A172 (cell line): ENCODE results near the gene ADGRD1. TPM values are rescaled to one million over a fixed set of nuclear protein-coding genes. Genes with fewer than 3 reads are reported as not detected.

ENCODE experiments used
- DNase-seq: peaks from one replicate; pipeline ENCODE4 v3.0.0-alpha.2; 2015; ENCODE audit warnings: low spot score
- total RNA-seq: library from RNA; depleted of rRNA; stranded (reverse); fragments of >200 nt; shearing (Covaris generic); gene quantifications from 2 replicates; pipeline ENCODE4 v1.2.3, GENCODE V29; 2014

ADGRD1 gene
- total RNA-seq, 1 experiment from 2014 or later: 0.52 TPM

DNA sequence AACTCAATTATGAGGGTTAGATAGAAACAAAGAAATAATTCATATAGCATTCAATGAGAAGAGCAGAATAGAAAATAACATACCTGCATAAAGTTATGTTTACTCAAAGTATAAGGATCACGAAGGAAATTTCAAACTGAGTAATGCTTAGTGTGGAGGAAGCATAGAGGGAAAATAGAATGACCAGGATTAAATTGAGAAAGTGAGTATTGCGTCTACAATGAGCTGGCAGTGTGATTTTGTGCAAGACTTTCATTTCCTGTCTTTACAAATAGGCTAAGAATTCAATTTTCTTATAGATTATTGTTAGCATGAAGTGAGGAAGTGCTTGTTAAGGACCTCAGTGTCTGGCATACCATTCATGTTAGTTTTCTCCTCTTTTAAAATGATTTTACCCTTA, 12.0 kb downstream of the ADGRD1 start:
- DNase-seq: no peak

DNA sequence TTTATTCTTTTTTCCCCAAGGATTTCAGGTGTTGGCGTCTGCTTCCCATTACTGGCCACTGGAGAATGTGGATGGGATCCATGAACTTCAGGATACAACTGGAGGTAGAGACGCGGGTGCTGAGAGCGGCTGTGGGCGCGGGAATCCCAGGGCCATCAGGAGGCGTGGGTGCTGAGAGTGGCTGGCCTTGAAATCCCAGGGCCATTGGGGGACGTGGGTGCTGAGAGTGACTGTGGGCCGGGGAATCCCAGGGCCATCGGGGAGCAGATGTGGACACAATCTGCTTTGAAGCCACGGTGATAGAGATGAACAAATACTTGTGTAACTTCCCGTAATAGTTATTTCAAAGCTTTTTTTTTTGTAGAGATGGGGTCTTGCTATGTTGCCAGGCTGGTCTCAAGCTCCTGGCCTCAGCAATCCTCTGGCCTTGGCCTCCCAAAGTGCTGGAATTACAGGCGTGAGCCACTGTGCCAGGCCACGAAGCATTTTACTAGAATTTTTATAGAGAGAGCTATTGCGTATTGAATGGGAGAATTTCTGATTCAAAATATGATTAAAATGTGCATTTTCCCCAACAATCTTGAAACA, 12.8 kb downstream of the ADGRD1 start:
- no peak for DNase-seq

DNA sequence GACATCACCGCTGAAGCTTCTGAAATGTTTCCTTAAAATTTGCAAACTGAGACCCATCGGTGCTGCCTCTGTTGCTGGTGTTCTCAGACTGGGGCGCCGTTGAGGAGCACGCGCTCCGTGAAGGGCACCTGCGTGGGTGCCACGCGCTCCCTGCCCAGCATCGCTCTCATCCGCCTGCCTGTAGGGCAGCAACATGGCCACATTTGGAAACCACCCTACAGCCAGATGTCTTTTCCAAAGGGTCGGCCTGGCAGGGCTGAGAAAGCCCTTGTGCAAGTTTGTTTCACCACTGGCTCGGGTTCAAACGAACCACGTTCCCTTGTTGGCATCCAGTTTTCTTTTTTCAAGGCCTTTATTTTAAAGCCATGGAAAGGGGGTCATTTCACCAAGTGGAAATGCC, 13.9 kb downstream of the ADGRD1 start:
- no peak for DNase-seq

DNA sequence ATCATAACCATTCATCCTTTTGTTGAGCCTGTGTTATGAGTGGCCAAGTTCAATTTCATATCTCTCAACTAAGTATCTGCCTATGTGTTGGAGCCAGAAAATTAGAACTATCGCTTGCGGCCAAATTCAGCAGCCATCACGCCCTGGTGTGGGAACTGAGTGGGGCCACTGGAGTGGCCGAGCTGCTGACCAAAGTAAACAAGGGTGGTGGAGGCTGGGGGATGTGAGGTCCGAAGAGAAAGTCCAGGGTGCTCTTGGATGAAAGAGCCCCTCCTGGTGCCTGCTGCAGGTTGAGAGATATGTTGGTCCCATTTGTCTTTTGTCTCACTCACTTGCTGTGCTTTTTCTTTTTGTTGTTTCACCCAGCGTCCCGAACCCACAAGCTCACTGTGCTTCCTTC, 14.9 kb downstream of the ADGRD1 start:
- DNase-seq: no peak

DNA sequence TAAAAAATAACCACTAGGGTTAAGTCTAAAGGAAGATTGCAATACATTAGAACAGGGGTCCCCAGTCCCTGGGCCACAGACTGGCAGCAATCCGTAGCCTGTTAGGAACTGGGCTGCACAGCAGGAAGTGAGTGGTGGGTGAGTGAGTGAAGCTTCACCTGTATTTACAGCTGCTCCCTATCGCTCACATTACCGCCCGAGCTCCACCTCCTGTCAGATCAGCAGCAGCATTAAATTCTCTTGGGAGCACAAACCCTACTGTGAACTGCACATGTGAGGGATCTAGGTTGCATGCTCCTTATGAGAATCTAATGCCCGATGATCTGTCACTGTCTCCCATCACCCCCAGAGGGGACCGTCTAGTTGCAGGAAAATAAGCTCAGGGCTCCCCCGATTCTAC, 15.5 kb downstream of the ADGRD1 start:
- DNase-seq: no peak

DNA sequence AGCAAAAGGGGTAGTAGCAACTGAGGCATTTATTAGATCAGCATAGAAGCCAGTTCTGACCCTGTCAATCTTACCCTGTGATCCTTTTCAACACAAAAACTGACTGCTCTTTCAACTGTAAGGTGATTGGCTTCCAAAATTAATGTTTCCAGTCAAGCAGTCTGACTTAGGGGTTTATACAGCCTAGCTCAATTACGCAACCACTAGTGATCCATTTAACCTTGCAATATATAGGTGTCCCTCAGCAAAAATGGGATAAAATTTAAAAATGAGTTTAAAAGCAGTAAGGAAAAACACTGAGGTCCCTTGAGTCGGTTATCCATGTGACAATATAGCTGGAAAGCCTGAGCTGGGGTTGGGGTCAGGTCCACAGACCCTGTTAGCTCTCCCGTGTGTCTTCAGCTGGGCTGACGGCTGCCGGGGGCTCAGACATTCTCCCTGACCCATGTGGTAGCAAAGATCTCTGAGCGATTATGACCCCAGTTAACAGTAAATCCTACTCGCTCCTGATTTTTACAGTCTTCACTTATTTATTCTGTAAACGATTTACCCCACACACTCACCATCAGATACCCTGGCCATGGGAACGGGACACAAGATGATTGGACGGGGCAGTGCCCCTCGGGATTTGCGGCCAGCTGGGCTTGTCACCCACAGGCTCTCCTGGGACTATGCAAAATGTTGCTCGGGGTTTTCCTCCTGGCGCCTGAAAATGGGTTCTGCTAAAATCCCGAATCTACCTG, 16.6 kb downstream of the ADGRD1 start:
- DNase-seq: no peak

DNA sequence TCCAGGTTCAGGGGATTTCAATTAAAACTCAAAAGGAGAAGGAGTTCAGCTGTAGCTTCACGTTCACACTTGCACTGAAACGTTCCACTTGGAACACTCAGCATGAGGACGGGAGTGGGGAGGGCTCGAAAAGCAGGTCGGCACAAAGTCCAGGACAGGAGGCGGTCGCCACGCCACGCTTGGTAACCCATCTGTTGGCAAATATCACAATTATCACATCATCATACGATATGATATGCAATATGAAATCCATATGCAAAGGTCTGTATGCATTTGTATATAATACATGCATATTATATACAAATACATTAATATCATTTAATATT, 17.2 kb downstream of the ADGRD1 start:
- no peak for DNase-seq

DNA sequence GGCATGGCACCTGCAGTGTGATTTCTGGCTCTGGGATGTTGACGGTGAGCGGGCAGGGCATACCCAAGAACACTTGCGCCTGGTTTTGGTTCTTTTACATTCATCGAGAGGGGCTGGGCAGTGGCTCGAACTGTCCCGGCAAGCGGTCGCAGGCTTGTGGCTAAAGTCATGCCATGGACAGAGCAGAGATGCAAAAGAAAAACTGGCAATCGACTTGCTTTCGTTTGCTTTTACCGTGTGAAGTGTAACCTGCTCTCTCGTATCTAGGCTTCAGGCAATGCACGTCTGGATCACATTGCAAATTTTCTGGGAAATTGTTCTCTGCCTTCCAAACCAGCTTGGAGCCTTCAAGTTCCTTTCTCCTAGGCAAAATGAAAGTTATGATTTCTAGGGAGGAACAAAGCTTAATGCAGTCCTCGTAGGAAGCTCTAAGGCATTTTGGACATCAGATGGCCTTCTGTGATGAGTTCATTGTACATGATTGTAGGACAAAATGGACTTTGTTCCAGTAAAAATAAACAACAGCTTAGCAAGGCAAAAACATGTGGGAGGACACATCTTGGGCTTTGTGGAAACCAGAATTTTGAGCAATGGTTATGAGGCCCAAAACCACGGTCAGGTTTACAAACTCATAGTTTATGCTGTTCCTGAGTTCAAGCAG, 18.3 kb downstream of the ADGRD1 start:
- DNase-seq: no peak

DNA sequence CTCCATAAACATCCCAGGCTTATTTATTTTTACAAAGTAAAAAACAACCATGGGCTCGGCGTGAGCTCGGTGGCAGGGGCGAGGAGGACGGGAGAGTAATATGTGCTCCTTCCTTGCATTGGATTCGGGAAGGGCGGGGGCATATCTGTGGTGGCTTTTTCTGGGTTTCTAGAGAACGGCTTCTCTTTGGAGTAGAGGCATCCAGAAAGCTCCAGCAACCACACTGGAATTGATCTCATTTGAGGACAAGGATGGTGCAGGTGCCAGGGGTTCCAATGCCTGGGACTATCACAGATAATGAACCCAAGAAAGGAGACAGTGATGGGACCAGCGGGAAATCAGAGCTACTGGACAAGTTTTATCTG, 18.9 kb downstream of the ADGRD1 start:
- DNase-seq: no peak

DNA sequence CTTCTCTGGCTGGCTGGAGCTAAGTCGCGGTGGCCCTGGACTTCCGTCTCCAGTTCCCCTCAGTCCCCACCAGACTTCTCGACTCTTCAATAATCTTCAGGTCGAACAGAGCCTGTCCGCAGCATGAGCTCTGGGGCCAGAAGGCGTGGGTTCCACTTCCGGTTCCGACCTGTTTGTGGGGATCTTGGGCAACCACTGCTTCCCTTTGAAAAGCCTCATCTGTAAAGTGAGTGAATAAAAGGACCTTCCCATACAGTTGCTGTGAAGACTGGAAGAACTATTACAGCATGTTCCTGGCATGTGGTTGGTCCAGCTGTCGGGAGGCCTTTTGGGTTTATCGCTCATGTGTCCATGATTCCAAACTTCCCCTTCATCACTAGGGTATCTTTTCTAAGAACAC, 19.4 kb downstream of the ADGRD1 start:
- DNase-seq: no peak

DNA sequence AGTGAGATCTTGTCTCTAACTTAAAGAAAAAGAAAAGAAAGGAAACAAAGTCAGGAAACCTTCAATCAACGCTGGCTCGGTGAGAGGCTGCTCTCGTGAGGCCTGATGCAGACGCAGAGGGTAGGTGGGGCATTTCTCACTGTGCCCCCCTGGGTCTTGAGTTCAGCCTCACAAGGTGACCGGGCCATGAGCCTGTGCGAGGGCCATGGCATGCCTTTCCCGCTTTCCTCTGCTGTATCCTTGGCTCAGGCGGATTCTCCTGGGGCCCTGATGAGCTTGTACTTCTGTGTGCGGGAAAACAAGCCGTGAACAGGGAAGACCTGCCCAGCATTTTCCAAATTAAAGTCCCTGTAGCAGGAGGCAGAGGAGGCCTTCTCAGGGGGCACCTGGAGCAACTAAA, 20.2 kb downstream of the ADGRD1 start:
- DNase-seq: no peak

DNA sequence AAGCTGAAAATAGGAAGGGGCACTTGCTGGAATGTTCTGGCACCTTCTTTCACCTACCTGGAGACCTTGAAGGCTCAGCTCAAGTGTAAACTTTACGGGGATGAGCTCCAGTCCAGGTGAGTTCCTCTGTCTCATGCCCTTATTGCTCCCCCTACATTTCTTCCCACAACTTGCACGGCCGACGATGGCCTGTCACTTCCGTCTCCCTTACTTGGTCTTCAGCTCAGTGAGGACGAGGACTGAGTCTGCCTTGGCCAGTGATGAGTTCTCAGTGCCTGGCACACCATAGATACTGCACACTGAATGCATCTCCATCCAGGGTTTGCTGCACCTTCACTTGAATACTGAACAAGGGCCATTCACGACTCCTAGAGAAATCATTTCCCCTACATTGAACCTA, 21.4 kb downstream of the ADGRD1 start:
- no peak for DNase-seq

DNA sequence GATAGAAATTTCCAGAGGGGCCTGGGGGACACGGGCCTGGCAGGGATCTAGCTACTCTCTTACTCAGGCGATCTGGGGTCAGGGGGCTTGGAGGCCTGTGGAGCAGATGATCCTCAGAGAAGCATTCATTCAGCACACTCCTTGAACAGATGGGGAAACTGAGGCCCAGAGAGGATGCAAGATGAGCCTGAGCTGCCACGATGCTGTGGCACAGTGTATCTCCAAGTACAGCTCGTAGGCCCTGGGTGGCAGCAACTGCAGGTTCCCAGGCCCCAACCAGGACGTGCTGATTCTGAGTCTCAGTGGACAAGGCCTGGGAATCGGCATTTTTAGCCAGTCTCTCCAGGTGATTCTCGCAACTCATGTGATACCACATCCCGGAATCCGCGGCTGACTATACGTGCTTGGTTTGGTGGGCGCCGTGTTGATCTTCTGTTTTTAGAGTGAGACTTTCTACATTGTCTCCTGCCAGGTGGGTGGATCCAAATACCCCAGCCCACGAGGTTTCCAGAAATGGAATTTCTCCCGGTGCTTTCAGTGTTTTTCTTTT, 22.5 kb downstream of the ADGRD1 start:
- no peak for DNase-seq

DNA sequence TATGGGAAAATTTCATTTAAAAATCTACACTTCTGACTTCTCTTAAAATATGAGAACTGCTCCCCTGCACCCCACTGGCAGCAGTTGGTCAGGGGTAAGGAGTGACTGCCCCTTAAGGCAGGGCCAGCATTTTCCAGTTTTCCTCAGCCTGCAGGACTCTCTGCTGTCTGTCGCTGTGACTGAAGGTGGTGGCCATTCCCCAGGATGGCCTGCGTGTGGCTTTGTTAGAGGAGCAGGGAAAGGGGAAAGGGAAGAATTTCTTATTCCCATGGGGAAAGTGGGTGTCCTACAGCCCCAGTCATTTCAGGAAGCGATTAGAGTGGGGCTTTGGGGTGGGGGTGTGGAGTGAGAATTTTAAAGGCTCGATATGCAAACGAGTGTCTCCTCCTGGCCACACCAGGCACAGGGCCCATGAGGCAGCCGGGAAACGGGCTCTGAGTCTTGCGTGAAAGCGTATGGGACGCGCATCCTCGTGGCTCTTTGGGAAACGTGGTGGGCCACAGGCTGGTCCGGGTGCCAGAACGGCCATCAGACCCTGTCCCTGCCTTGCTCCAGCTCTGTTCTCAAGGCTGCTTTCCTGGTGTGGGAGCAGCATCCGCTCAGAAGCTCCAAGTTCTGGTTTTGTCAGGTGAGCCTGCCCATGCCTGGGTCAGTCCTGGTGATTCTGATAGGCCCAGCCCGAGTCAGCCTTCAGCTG, 23.5 kb downstream of the ADGRD1 start:
- DNase-seq: no peak

DNA sequence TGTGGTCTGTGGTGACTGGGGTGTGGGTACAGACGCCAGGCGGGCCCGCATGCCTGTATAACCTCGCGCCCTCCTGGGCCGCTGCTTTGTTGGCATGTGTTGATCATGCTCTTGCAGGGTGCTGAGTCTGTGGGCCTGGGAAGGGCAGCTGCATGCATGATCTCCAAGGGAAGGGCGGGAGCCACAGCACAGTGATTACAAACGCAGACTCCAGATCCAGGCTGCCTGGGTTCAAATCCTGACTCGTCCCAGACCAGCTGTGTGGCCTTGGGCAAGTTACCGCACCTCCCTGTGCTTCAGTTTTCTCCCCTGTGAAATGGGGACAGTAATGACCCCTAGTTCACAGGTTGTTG, 24.0 kb downstream of the ADGRD1 start:
- DNase-seq: no peak

DNA sequence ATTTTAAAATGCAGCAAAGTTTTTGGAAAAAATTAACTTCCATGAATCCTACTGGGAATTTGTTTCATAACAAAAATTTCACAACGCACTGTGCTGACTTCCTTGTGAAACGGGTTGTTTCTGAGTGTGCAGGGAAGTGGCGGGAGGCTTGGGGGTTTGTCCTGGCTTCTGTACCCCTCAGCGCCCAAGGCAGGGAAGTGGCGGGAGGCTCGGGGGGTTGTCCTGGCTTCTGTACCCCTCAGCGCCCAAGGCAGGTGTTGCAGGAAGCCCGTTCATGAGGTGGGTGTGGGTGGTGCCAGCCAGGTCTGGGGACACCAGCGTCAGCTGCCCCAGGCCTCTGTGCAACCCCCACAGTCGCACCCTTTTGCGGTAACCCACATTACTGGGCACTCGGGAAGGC, 25.1 kb downstream of the ADGRD1 start:
- DNase-seq: no peak

DNA sequence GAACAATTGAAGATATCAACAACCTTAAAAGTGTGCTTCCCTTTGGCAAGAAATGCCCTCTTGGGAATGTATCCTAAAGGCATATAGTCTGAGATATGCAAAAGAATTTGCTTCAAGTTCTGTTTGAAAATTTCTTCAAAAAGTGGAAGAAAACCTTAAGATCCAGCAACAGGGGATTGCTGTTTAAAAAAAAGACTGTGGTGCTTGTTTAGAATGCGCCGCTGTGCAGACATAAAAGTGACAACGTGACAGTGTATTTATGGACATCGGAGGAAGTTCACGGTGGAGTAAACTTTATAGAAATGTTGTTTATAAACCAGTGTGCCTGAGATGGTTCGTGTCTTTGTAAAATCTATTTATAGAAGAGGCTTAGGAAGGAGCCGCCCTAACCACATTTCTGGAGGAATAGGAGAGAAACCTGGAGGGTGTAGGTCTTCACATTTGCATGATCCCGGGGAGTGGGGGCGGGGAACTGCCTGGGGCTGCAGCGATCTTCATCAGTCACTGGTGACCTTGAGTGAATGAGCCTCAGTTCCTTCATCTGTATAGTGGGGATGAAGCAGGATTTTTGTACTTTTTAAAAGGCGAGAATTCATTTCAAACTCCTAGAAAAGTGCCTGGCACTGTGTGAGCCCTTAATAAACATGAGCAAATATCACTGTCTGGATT, 27.5 kb downstream of the ADGRD1 start:
- no peak for DNase-seq

DNA sequence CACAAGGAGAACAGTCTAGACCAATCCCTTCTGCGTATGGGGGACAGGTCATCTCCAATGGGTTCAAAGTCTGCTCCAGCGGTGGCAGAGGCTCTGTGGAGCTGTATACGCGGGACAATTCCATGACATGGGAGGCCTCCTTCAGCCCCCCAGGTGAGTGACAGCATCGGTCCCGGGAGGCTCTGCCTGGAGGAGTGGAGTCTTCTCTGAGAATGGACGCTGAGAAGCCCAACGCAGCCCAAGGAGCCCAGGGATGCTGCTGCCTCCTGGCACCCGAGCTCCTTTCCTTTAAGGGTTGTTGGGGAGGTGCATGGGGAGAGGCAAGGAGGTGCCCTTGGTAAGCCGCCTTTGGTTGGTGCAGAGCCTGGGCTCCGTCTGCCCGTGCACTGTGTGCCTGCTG, 28.2 kb downstream of the ADGRD1 start:
- no peak for DNase-seq

DNA sequence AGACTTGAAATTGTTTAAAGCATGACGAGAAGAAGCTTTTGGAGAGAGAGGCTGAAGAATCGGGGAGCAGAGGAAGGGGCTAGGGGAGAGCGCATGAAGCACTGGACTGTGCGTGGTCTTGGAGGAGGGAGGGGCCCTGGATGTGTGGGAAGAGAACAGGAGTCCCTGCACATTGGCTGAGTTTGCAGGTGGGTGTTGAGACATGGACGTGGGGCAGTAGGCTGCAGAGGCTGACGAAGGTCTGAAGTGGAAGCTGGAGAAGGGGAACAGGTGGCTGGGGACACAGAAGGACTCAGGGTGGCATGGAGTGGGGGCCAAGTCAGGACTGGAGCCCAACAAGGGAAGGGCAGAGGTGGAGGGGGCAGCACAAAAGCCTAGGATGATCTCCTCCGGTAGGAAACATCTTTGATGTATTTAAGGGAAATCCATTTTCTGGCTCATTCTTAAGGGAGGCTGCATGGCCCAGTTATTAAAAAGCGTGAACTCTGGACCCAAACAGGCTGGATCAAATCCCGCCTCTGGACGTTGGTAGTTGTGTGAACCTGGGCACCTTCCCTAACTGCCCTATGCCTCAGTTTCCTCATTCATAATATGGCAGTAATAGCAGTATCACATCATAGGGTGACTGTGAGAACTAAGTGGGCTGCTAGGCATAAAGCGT, 29.0 kb downstream of the ADGRD1 start:
- no peak for DNase-seq

DNA sequence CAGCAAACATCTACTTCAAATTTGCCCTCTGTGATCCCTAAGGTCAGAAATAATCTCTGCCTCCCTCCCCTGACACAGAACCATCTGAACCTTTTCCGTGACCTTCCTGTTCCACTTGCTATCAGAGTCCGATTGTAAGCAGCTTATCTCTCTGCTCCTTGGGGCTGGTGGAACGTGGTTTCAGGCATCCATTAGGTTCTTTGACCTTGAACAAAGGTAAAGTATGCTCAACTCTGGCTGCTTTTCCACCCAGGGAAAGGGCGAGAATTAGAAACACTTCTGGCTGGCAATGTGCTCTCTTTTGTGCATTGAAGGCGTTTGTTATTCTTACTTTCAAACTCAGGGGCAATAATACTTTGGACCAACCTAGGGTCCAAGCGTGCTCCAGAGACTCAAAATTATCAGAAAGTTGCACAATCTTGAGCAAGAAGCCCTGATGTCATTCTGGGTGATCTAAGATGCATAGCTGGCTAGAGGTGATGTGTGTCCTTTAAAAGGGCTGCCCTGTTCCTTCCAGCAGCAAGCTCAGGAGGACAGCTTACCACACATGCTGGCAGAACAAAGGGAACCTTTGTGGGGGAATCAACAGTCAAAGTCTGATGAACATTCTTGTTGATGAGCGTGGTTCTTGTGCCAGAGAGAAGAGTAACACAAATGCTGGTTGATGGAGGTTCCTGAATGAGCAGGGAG, 29.8 kb downstream of the ADGRD1 start:
- DNase-seq: no peak
